Measurements from ENCODE around the gene IL22RA1. TPM values are rescaled to one million over a fixed set of nuclear protein-coding genes. Genes with fewer than 3 reads are reported as not detected.

IL22RA1 gene
- total RNA-seq, 1 donor from 2014 or later: 0.16 TPM

- ATAC-seq (ENCODE audit: poor library complexity): no peak
- intact Hi-C loops (cut with DNase I): no loop called here
- no peak for DNase-seq
Measured at GRCh38 chr1:24105368-24106160, 37.4 kb downstream of the IL22RA1 start.

- ATAC-seq (ENCODE audit: poor library complexity): no peak
- intact Hi-C loops (cut with DNase I): no loop called here
- DNase-seq: no peak
Measured at GRCh38 chr1:24104854-24105253, 38.1 kb downstream of the IL22RA1 start.

- DNase-seq (no peak), ATAC-seq (ENCODE audit: poor library complexity) (no peak)
- intact Hi-C loops (cut with DNase I): no loop called here
Measured at GRCh38 chr1:24103879-24104278, 39.1 kb downstream of the IL22RA1 start.

- ATAC-seq (ENCODE audit: poor library complexity) (no peak), DNase-seq (no peak)
- intact Hi-C loops (cut with DNase I): no loop called here
Measured at GRCh38 chr1:24103408-24103807, 39.5 kb downstream of the IL22RA1 start.

- intact Hi-C loops (cut with DNase I): no loop called here
- ATAC-seq (ENCODE audit: poor library complexity) (peak; percentile 71), DNase-seq (peak; percentile 87)
Measured at GRCh38 chr1:24102961-24103360, 40.0 kb downstream of the IL22RA1 start.

GRCh38 chr1:24101796-24102586 lies 40.9 kb downstream of the IL22RA1 start:
- intact Hi-C loops (cut with DNase I): no loop called here
- ATAC-seq (ENCODE audit: poor library complexity) (peak; percentile 4), DNase-seq (no peak)

GRCh38 chr1:24100945-24101737 lies 41.8 kb downstream of the IL22RA1 start:
- intact Hi-C loops (cut with DNase I): no loop called here
- ATAC-seq (ENCODE audit: poor library complexity): no peak
- DNase-seq: no peak

- no peak for ATAC-seq (ENCODE audit: poor library complexity)
- intact Hi-C loops (cut with DNase I): no loop called here
Measured at GRCh38 chr1:24098943-24099638, 43.8 kb downstream of the IL22RA1 start.

GRCh38 chr1:24098102-24098501 lies 44.8 kb downstream of the IL22RA1 start:
- no peak for DNase-seq
- ATAC-seq (ENCODE audit: poor library complexity): no peak
- intact Hi-C loops (cut with DNase I): no loop called here

More at GRCh38 chr1:24098943-24099638, 43.8 kb downstream of the IL22RA1 start:
- DNase-seq: no peak

- ATAC-seq (ENCODE audit: poor library complexity) (no peak), DNase-seq (no peak)
- intact Hi-C loops (cut with DNase I): no loop called here
Measured at GRCh38 chr1:24097663-24098062, 45.3 kb downstream of the IL22RA1 start.

GRCh38 chr1:24096739-24097103 lies 46.2 kb downstream of the IL22RA1 start:
- no peak for ATAC-seq (ENCODE audit: poor library complexity)

GRCh38 chr1:24096009-24096738 lies 46.8 kb downstream of the IL22RA1 start:
- ATAC-seq (ENCODE audit: poor library complexity) (peak; percentile 73), DNase-seq (peak; percentile 70)
- intact Hi-C loops (cut with DNase I): no loop called here

More at GRCh38 chr1:24096739-24097103, 46.2 kb downstream of the IL22RA1 start:
- no peak for DNase-seq
- intact Hi-C loops (cut with DNase I): no loop called here

GRCh38 chr1:24095140-24095859 lies 47.6 kb downstream of the IL22RA1 start:
- DNase-seq (no peak), ATAC-seq (ENCODE audit: poor library complexity) (no peak)
- intact Hi-C loops (cut with DNase I): no loop called here

GRCh38 chr1:24094554-24094953 lies 48.4 kb downstream of the IL22RA1 start:
- intact Hi-C loops (cut with DNase I): no loop called here
- DNase-seq: no peak
- no peak for ATAC-seq (ENCODE audit: poor library complexity)

- intact Hi-C loops (cut with DNase I): no loop called here
- DNase-seq (no peak), ATAC-seq (ENCODE audit: poor library complexity) (no peak)
Measured at GRCh38 chr1:24093732-24094131, 49.2 kb downstream of the IL22RA1 start.

GRCh38 chr1:24092979-24093378 lies 50.0 kb downstream of the IL22RA1 start:
- no peak for ATAC-seq (ENCODE audit: poor library complexity)
- no peak for DNase-seq
- intact Hi-C loops (cut with DNase I): no loop called here

- intact Hi-C loops (cut with DNase I): no loop called here
- no peak for ATAC-seq (ENCODE audit: poor library complexity)
- DNase-seq: no peak
Measured at GRCh38 chr1:24091971-24092482, 50.9 kb downstream of the IL22RA1 start.

Data from Right ventricle myocardium superior (tissue), 1 donor.